K562 (cell line): ENCODE measurements around the gene HPCAL1. TPM values are rescaled to one million over a fixed set of nuclear protein-coding genes. Genes with fewer than 3 reads are reported as not detected.

Experiments used
- ARID2 ChIP-seq: fragments of 450-650 bp; IDR thresholded peaks from 2 replicates; pipeline ENCODE4 v1.6.1; 2017; ENCODE audit warnings: antibody characterized with exemption, mild to moderate bottlenecking
- CTBP1 ChIP-seq: fragments of 450-650 bp; IDR thresholded peaks from 2 replicates; pipeline ENCODE4 v1.6.1; 2016; ENCODE audit warnings: borderline replicate concordance
- MYC ChIP-seq, 2 experiments: fragments of 250-450 bp in 1 of 2; sonication (Bioruptor Pico) in 1 of 2; IDR thresholded peaks; 2 replicates each; pipeline versions ENCODE4 v1.5.1 to v1.6.1; 2012 to 2021; ENCODE audit warnings: low read depth in 2 of 2, borderline replicate concordance in 1 of 2, improper control_type of control experiment in 1 of 2, low read length in 1 of 2, mild to moderate bottlenecking in 1 of 2, moderate library complexity in 1 of 2
- NR1H2 ChIP-seq: sonication (generic); formaldehyde crosslinking; IDR thresholded peaks from 2 replicates; pipeline ENCODE4 v1.4.0; 2020; ENCODE audit warnings: mild to moderate bottlenecking, missing genetic modification reagents
- PML ChIP-seq: IDR thresholded peaks from 2 replicates; pipeline ENCODE4 v1.6.1; 2012; ENCODE audit warnings: low read length, inconsistent platforms
- RAD21 ChIP-seq, 2 experiments: fragments of 250-450 bp in 1 of 2; fragments of 450-650 bp in 1 of 2; sonication (Bioruptor Pico) in 1 of 2; formaldehyde crosslinking in 1 of 2; IDR thresholded peaks in 1 of 2; conservative IDR thresholded peaks in 1 of 2; 2 replicates each; pipeline versions ENCODE4 v1.4.0 to v1.8.0; 2020 to 2022; ENCODE audit warnings: mild to moderate bottlenecking in 2 of 2, moderate library complexity in 1 of 2
- polyA plus RNA-seq, 8 experiments: library from polyadenylated mRNA; depleted of rRNA in 4 of 8; stranded (reverse) in 5 of 8; unstranded in 3 of 8; fragments of >200 nt; fragmentation: Nextera tagmentation in 2 of 8; fragmentation: Illumina TruSeq in 1 of 8; extraction: Ambion mirVana in 2 of 8; extraction: Trizol in 1 of 8; gene quantifications; 2 replicates each; pipeline versions ENCODE4 v1.2.1 to v1.2.3, GENCODE V29; 2011 to 2014; ENCODE audit warnings: inconsistent platforms in 1 of 8, missing spikeins in 1 of 8
- total RNA-seq, 7 experiments: library from RNA; depleted of rRNA in 6 of 7; stranded (reverse); fragments of >200 nt in 6 of 7; fragmentation: Illumina TruSeq in 2 of 7; extraction: Trizol in 2 of 7; gene quantifications; 2 replicates each; pipeline versions ENCODE4 v1.2.1 to v1.2.3, GENCODE V29; 2011 to 2021; ENCODE audit warnings: low replicate concordance in 1 of 7
- TF ChIP-seq, protein P1 (sequence below): fragments of 250-450 bp; sonication (Bioruptor Pico); IDR thresholded peaks from 2 replicates; pipeline ENCODE4 v1.5.0; 2022; ENCODE audit warnings: mild to moderate bottlenecking
- TF ChIP-seq, protein P2 (sequence below): fragments of 450-650 bp; IDR thresholded peaks from 2 replicates; pipeline ENCODE4 v1.6.1; 2018; ENCODE audit not compliant: partially characterized antibody

The HPCAL1 gene
- total and polyA plus RNA-seq, 9 of the 15 experiments (the other 6 are each of a cell fraction or from before 2014, with no cell fraction given) = 2.7 to 65.5 (median 23.9) TPM

DNA sequence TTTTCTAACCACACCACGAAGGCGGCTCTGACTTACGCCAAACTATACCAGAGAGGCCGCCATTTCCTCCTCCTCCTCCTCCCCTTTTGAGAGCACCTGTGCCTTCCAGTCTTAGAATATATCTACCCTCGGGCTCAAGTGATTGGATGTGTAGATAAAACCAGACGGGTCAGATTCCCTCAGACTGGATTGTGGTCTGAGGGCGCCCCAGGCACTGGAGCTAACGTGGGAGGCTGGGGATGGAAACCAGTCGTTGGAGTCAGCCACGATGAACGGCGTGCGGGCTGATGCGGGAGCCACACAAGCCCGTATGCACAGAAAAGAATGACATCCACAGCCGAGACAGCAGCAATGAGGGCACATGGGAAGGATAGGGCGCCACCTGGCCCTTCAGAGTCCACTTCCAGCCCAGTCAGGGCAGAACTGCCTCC, 157.7 kb downstream of the HPCAL1 start (continued):
- TF ChIP-seq RAD21 (CRISPR knock-in tag; conservative IDR thresholded peaks at IDR 0.05 in 1 of 2, IDR thresholded peaks at IDR 0.05 in 1 of 2) (peak in 1 of 2 experiments; percentile 8; a peak in 1 of 4 replicates), ARID2 (no peak), NR1H2 (no peak), MYC (IDR thresholded peaks at IDR 0.05; ENCODE audit: low read depth, low read length) (peak; percentile 64), MYC (CRISPR knock-in tag; IDR thresholded peaks at IDR 0.05; ENCODE audit: borderline replicate concordance, low read depth) (no peak), CTBP1 (peak; percentile 48; the same call in 1 of the 2 replicates), PML (no peak)
- TF ChIP-seq, protein P1, sequence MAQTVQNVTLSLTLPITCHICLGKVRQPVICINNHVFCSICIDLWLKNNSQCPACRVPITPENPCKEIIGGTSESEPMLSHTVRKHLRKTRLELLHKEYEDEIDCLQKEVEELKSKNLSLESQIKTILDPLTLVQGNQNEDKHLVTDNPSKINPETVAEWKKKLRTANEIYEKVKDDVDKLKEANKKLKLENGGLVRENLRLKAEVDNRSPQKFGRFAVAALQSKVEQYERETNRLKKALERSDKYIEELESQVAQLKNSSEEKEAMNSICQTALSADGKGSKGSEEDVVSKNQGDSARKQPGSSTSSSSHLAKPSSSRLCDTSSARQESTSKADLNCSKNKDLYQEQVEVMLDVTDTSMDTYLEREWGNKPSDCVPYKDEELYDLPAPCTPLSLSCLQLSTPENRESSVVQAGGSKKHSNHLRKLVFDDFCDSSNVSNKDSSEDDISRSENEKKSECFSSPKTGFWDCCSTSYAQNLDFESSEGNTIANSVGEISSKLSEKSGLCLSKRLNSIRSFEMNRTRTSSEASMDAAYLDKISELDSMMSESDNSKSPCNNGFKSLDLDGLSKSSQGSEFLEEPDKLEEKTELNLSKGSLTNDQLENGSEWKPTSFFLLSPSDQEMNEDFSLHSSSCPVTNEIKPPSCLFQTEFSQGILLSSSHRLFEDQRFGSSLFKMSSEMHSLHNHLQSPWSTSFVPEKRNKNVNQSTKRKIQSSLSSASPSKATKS (CRISPR knock-in tag) = no peak
- TF ChIP-seq, protein P2, sequence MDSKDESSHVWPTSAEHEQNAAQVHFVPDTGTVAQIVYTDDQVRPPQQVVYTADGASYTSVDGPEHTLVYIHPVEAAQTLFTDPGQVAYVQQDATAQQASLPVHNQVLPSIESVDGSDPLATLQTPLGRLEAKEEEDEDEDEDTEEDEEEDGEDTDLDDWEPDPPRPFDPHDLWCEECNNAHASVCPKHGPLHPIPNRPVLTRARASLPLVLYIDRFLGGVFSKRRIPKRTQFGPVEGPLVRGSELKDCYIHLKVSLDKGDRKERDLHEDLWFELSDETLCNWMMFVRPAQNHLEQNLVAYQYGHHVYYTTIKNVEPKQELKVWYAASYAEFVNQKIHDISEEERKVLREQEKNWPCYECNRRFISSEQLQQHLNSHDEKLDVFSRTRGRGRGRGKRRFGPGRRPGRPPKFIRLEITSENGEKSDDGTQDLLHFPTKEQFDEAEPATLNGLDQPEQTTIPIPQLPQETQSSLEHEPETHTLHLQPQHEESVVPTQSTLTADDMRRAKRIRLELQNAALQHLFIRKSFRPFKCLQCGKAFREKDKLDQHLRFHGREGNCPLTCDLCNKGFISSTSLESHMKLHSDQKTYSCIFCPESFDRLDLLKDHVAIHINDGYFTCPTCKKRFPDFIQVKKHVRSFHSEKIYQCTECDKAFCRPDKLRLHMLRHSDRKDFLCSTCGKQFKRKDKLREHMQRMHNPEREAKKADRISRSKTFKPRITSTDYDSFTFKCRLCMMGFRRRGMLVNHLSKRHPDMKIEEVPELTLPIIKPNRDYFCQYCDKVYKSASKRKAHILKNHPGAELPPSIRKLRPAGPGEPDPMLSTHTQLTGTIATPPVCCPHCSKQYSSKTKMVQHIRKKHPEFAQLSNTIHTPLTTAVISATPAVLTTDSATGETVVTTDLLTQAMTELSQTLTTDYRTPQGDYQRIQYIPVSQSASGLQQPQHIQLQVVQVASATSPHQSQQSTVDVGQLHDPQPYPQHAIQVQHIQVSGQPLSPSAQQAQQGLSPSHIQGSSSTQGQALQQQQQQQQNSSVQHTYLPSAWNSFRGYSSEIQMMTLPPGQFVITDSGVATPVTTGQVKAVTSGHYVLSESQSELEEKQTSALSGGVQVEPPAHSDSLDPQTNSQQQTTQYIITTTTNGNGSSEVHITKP = no peak
